Body of pancreas (tissue), 4 donors: ENCODE results near the gene RAF1. TPM values are rescaled to one million over a fixed set of nuclear protein-coding genes. Genes with fewer than 3 reads are reported as not detected.
"Not testable (repeated sequence)": the region's sequence is repeated elsewhere in the genome, so short reads cannot be mapped to it uniquely, and the experiment has no call there.

Experiments
- ATAC-seq: fragments of 150-250 bp; one replicate; pipeline ENCODE4 v1.9.1; 2016
- DNase-seq, 4 donors: peaks; one replicate each; pipeline ENCODE4 v3.0.0-alpha.2; 2019
- H3K27ac ChIP-seq, 4 donors: fragments of 200-600 bp; sonication (generic); 1 replicate in 3 of 4; 2 replicates in 1 of 4; pipeline versions ENCODE4 v1.5.1 to v1.6.1; 2016 to 2019; ENCODE audit warnings: mild to moderate bottlenecking in 1 of 4, mixed read lengths in 1 of 4, moderate library complexity in 1 of 4
- H3K27me3 ChIP-seq, 2 donors: fragments of 200-600 bp; sonication (generic); one replicate each; pipeline ENCODE4 v1.6.0; 2016; ENCODE audit warnings: mild to moderate bottlenecking in 1 of 2
- H3K36me3 ChIP-seq, 2 donors: fragments of 200-600 bp; sonication (generic); replicated peaks in 1 of 2; 2 replicates each; pipeline ENCODE4 v1.5.1; 2016; ENCODE audit warnings: low read depth in 2 of 2; ENCODE audit not compliant: insufficient read depth in 1 of 2
- H3K4me1 ChIP-seq: fragments of 200-600 bp; sonication (generic); one replicate; pipeline ENCODE4 v1.6.0; 2016
- H3K4me3 ChIP-seq, 2 donors: fragments of 200-600 bp; sonication (generic); 1 replicate in 1 of 2; 2 replicates in 1 of 2; pipeline ENCODE4 v1.5.1; 2016 to 2019
- H3K9me3 ChIP-seq, 3 donors: fragments of 200-600 bp; sonication (generic); 1 replicate in 2 of 3; 2 replicates in 1 of 3; pipeline ENCODE4 v1.5.1; 2016
- CTCF ChIP-seq, 7 experiments: fragments of 450-650 bp in 4 of 7; fragments of 200-600 bp in 3 of 7; sonication (generic) in 3 of 7; IDR thresholded peaks; one replicate each; pipeline ENCODE4 v1.5.1; 2016 to 2019; ENCODE audit warnings: antibody characterized with exemption in 7 of 7
- POLR2A ChIP-seq, 3 donors: fragments of 450-650 bp; IDR thresholded peaks; one replicate each; pipeline ENCODE4 v1.6.1; 2016; ENCODE audit warnings: antibody characterized with exemption in 3 of 3, mild to moderate bottlenecking in 2 of 3
- WGBS, 2 donors: methylation state at CpG; one replicate each; pipeline ENCODE4 v1.1.5; 2017; 5-methylcytosine and 5-hydroxymethylcytosine counted together
- intact Hi-C: fragments of 100-400 bp; cut with DNase I; formaldehyde crosslinking; loops from one replicate; pipeline ENCODE4 v1.15.1; 2023
- total RNA-seq, 2 donors: library from RNA; depleted of rRNA; stranded (reverse); fragments of >200 nt; gene quantifications; one replicate each; pipeline ENCODE4 v1.1.0, GENCODE V29; 2016

Gene RAF1
- total RNA-seq, 2 donors from 2014 or later: 52.1 to 53.7 TPM

GRCh38 chr3:12633108-12633507 lies 30.8 kb downstream of the RAF1 start:
- intact Hi-C loops: no loop called here
- Histone ChIP-seq H3K36me3 (no peaks in the 10 kb centered on the region), H3K4me3 (no peak overlapping the region), H3K4me1 (peaks cover 34% of the 10 kb centered on the region), H3K27me3 (no peaks in the 10 kb centered on the region), H3K27ac (no peak overlapping the region), H3K9me3 (no peaks in the 10 kb centered on the region)
- TF ChIP-seq POLR2A (IDR thresholded peaks at IDR 0.05): no peak
- no peak for TF ChIP-seq CTCF (IDR thresholded peaks at IDR 0.05)
- 66 to 76% methylated on average over 3 to 4 of the region's 4 CpGs for WGBS, 2 donors
- ATAC-seq (no peak), DNase-seq (no peak)

- H3K27ac ChIP-seq: no peak overlapping the region
- H3K4me3 ChIP-seq: no peak overlapping the region
- H3K36me3 ChIP-seq: no peaks in the 10 kb centered on the region
- TF ChIP-seq CTCF (IDR thresholded peaks at IDR 0.05) (no peak), POLR2A (IDR thresholded peaks at IDR 0.05) (no peak)
- no peak for ATAC-seq
- no peaks in the 10 kb centered on the region for H3K9me3 ChIP-seq
- 52 to 77% methylated on average over 2 of the region's 2 CpGs for WGBS, 2 donors
- H3K4me1 ChIP-seq: peaks cover 34% of the 10 kb centered on the region
- H3K27me3 ChIP-seq: no peaks in the 10 kb centered on the region
- intact Hi-C loops: no loop called here
- DNase-seq: no peak
Measured at GRCh38 chr3:12632523-12632922, 31.4 kb downstream of the RAF1 start.

- H3K4me1 ChIP-seq: peaks cover 50% of the 10 kb centered on the region
Measured at GRCh38 chr3:12630843-12631242, 33.1 kb downstream of the RAF1 start.

GRCh38 chr3:12630292-12630691 lies 33.6 kb downstream of the RAF1 start:
- H3K4me3 ChIP-seq: no peak overlapping the region
- peaks cover 55% of the 10 kb centered on the region for H3K4me1 ChIP-seq
- DNase-seq: no peak
- intact Hi-C loops: no loop called here
- 43 to 48% methylated on average over 2 of the region's 2 CpGs for WGBS, 2 donors
- H3K36me3 ChIP-seq: no peaks in the 10 kb centered on the region
- peak overlapping the region in 3 of 4 donors; percentile 47 to 53 (median 51) for H3K27ac ChIP-seq
- TF ChIP-seq POLR2A (IDR thresholded peaks at IDR 0.05) (no peak), CTCF (IDR thresholded peaks at IDR 0.05) (no peak)
- H3K9me3 ChIP-seq: no peaks in the 10 kb centered on the region
- no peaks in the 10 kb centered on the region for H3K27me3 ChIP-seq
- no peak for ATAC-seq

More at GRCh38 chr3:12630843-12631242, 33.1 kb downstream of the RAF1 start:
- ATAC-seq, H3K27me3 ChIP-seq, intact Hi-C loops, H3K9me3 ChIP-seq, H3K4me3 ChIP-seq, H3K36me3 ChIP-seq, DNase-seq: not testable (repeated sequence)
- peak overlapping the region in 1 of 4 donors; percentile 51 for H3K27ac ChIP-seq
- 93 to 94% methylated on average over 7 of the region's 7 CpGs for WGBS, 2 donors

GRCh38 chr3:12629560-12629959 lies 34.4 kb downstream of the RAF1 start:
- Histone ChIP-seq H3K27me3 (no peaks in the 10 kb centered on the region), H3K4me3 (no peak overlapping the region), H3K36me3 (no peaks in the 10 kb centered on the region), H3K4me1 (peaks cover 59% of the 10 kb centered on the region), H3K9me3 (no peaks in the 10 kb centered on the region), H3K27ac (peak overlapping the region in 3 of 4 donors; percentile 47 to 53 (median 51))
- TF ChIP-seq CTCF (IDR thresholded peaks at IDR 0.05): no peak
- TF ChIP-seq POLR2A (IDR thresholded peaks at IDR 0.05): no peak
- intact Hi-C loops: no loop called here
- ATAC-seq (peak; percentile 79), DNase-seq (peak; percentile 44 to 75 (median 58))
- WGBS, 2 donors: 21 to 23% methylated on average over 4 of the region's 4 CpGs
